OCI-LY7 (cell line): ENCODE results near the gene LCN6. TPM values are rescaled to one million over a fixed set of nuclear protein-coding genes. Genes with fewer than 3 reads are reported as not detected.

Source experiments
- BruUV-seq: library from RNA; stranded (reverse); fragments of 400-500 nt; replicated peaks from 2 replicates; lab custom pipeline; 2021; lab: Mats Ljungman, UMichigan
- CTCF ChIA-PET: fragments of 300-600 bp; sonication (Branson Sonifier 250); formaldehyde crosslinking; loops from one replicate; lab custom pipeline; 2022; ENCODE audit warnings: antibody characterized with exemption; ENCODE audit not compliant: unreplicated experiment; lab: Charles Lee
- POLR2A ChIA-PET: fragments of 300-600 bp; sonication (Branson Sonifier 250); formaldehyde crosslinking; loops from one replicate; lab custom pipeline; 2022; ENCODE audit warnings: antibody characterized with exemption; lab: Charles Lee
- DNase-seq: peaks from one replicate; pipeline ENCODE4 v3.0.0-alpha.2; 2015; ENCODE audit warnings: low spot score
- H2AFZ ChIP-seq: fragments of 200-600 bp; sonication (generic), shearing (Covaris generic); 2 replicates; pipeline ENCODE4 v1.6.1; 2014; ENCODE audit warnings: mild to moderate bottlenecking, antibody characterized with exemption, low read length, moderate library complexity
- H3K27ac ChIP-seq: fragments of 200-600 bp; sonication (generic); 2 replicates; pipeline ENCODE4 v1.5.1; 2014; ENCODE audit warnings: mixed run types, low read depth, mild to moderate bottlenecking, moderate library complexity, low read length, inconsistent platforms; ENCODE audit not compliant: poor library complexity, severe bottlenecking
- H3K36me3 ChIP-seq: fragments of 200-600 bp; sonication (generic); 2 replicates; pipeline ENCODE4 v1.6.1; 2014; ENCODE audit warnings: mild to moderate bottlenecking, antibody characterized with exemption, low read length, moderate library complexity, mixed read lengths; ENCODE audit not compliant: insufficient read depth
- H3K4me1 ChIP-seq: fragments of 200-600 bp; sonication (generic); 2 replicates; pipeline ENCODE4 v1.5.1; 2014; ENCODE audit warnings: mild to moderate bottlenecking, low read length; ENCODE audit not compliant: insufficient read depth, poor library complexity, severe bottlenecking
- H3K4me2 ChIP-seq: fragments of 200-600 bp; sonication (generic); 2 replicates; pipeline ENCODE4 v1.6.1; 2014; ENCODE audit warnings: mild to moderate bottlenecking, low read length
- H3K4me3 ChIP-seq: fragments of 200-600 bp; sonication (generic); 2 replicates; pipeline ENCODE4 v1.5.1; 2014; ENCODE audit warnings: mild to moderate bottlenecking, low read depth, low read length; ENCODE audit not compliant: poor library complexity, severe bottlenecking
- H3K79me2 ChIP-seq: fragments of 200-600 bp; sonication (generic); 2 replicates; pipeline ENCODE4 v1.6.1; 2016; ENCODE audit warnings: low read depth, mild to moderate bottlenecking, low read length, moderate library complexity, mixed read lengths; ENCODE audit not compliant: insufficient read depth
- H3K9me2 ChIP-seq: fragments of 200-600 bp; sonication (generic); 2 replicates; pipeline ENCODE4 v1.6.1; 2016; ENCODE audit warnings: mild to moderate bottlenecking, low read length, mixed read lengths; ENCODE audit not compliant: insufficient read depth
- H3K9me3 ChIP-seq: fragments of 200-600 bp; sonication (generic); 2 replicates; pipeline ENCODE4 v1.6.1; 2014; ENCODE audit warnings: mild to moderate bottlenecking, mixed run types, low read length, mixed read lengths
- H4K20me1 ChIP-seq: fragments of 200-600 bp; sonication (generic); 2 replicates; pipeline ENCODE4 v1.6.1; 2014; ENCODE audit warnings: mild to moderate bottlenecking, antibody characterized with exemption, low read length, moderate library complexity, mixed read lengths; ENCODE audit not compliant: insufficient read depth
- CTCF ChIP-seq: fragments of 200-600 bp; sonication (generic); conservative IDR thresholded peaks from 2 replicates; pipeline ENCODE4 v1.5.1; 2014; ENCODE audit warnings: mild to moderate bottlenecking, antibody characterized with exemption, low read length, moderate library complexity, mixed read lengths
- EZH2phosphoT487 ChIP-seq: fragments of 200-600 bp; sonication (generic); IDR thresholded peaks from 2 replicates; pipeline ENCODE4 v1.6.1; 2018; ENCODE audit warnings: low read depth, borderline replicate concordance, mild to moderate bottlenecking, mixed run types, antibody characterized with exemption, low read length, moderate library complexity, mixed read lengths
- intact Hi-C: fragments of 100-400 bp; cut with micrococcal nuclease; formaldehyde crosslinking; loops from one replicate; pipeline ENCODE4 v1.10.0; 2022; ENCODE audit not compliant: unreplicated experiment
- total RNA-seq, 2 experiments: library from RNA; depleted of rRNA in 1 of 2; stranded (reverse); fragments of >200 nt in 1 of 2; shearing (Covaris generic) in 1 of 2; gene quantifications; 2 replicates each; pipeline ENCODE4 v1.2.3, GENCODE V29; 2014 to 2022

LCN6 gene
- total RNA-seq, 2 experiments from 2014 or later, result not detected

- peaks cover 45% of the 10 kb centered on the region for H3K4me1 ChIP-seq
- no peak overlapping the region for H3K4me3 ChIP-seq
- intact Hi-C loops, result no loop called here
- no peak for DNase-seq
- no peaks in the 10 kb centered on the region for H3K36me3 ChIP-seq
- H2AFZ ChIP-seq, result no peak overlapping the region
- H3K4me2 ChIP-seq, result no peak overlapping the region
- BruUV-seq, result no TSS peak
- TF ChIP-seq CTCF (no peak), EZH2phosphoT487 (no peak)
- ChIA-PET CTCF (no interaction called here), POLR2A (no interaction called here)
- no peak overlapping the region for H3K27ac ChIP-seq
- H4K20me1 ChIP-seq, result no peaks in the 10 kb centered on the region
- H3K79me2 ChIP-seq, result no peaks in the 10 kb centered on the region
- H3K9me3 ChIP-seq, result no peaks in the 10 kb centered on the region
- no peaks in the 10 kb centered on the region for H3K9me2 ChIP-seq
These were observed 46.6 kb upstream of the LCN6 start for GRCh38 chr9:136795000-136795348.

GRCh38 chr9:136794281-136794999 is 46.1 kb upstream of the LCN6 start:
- CTCF ChIA-PET, result no interaction called here
- TF ChIP-seq CTCF (no peak), EZH2phosphoT487 (no peak)

More at GRCh38 chr9:136794281-136794999, 46.1 kb upstream of the LCN6 start:
- Histone ChIP-seq H3K27ac (no peak overlapping the region), H3K4me1 (peaks cover 40% of the 10 kb centered on the region), H3K4me2 (no peak overlapping the region), H2AFZ (no peak overlapping the region), H3K79me2 (no peaks in the 10 kb centered on the region), H4K20me1 (no peaks in the 10 kb centered on the region), H3K9me2 (no peaks in the 10 kb centered on the region), H3K4me3 (no peak overlapping the region), H3K9me3 (no peaks in the 10 kb centered on the region), H3K36me3 (no peaks in the 10 kb centered on the region)
- no peak for DNase-seq
- intact Hi-C loops, result no loop called here
- POLR2A ChIA-PET, result interaction anchor here (1.8 kb wide), 1 partner anchor 13 kb away, joined by 5 read pairs; the partner anchor contains the start of gene RABL6
- BruUV-seq, result no TSS peak
